Measurements from ENCODE around the gene PHOSPHO2. TPM values are rescaled to one million over a fixed set of nuclear protein-coding genes. Genes with fewer than 3 reads are reported as not detected.

PHOSPHO2 gene
- total and polyA plus RNA-seq, 10 of the 15 experiments (the other 5 are each of a cell fraction or from before 2014, with no cell fraction given), result 2.7 to 7.6 (median 4.2) TPM

GRCh38 chr2:169672406-169672805 is 21.9 kb upstream of the PHOSPHO2 start:
- Histone ChIP-seq H3K4me2 (ENCODE audit: control insufficient read depth, insufficient read depth) (no peak overlapping the region), H3K27ac (ENCODE audit: control insufficient read depth, insufficient read depth) (no peak overlapping the region), H3K4me1 (ENCODE audit: control insufficient read depth, insufficient read depth, low read length) (peaks cover 2% of the 10 kb centered on the region; the same call in 1 of the 2 replicates), H3K4me3 (no peak overlapping the region), H3K9ac (ENCODE audit: control insufficient read depth, insufficient read depth, low read length) (no peak overlapping the region), H3K79me2 (ENCODE audit: control insufficient read depth, insufficient read depth, low read length) (no peaks in the 10 kb centered on the region), H4K20me1 (ENCODE audit: control insufficient read depth, insufficient read depth) (no peaks in the 10 kb centered on the region), H3K9me3 (replicated peaks; ENCODE audit: control insufficient read depth, insufficient read depth, low read length) (no peaks in the 10 kb centered on the region), H2AFZ (ENCODE audit: control insufficient read depth, low read depth, low read length) (no peak overlapping the region), H3K27me3 (replicated peaks in 1 of 2; ENCODE audit: control insufficient read depth in 2 of 2, insufficient read depth in 2 of 2, low read length in 1 of 2) (no peaks in the 10 kb centered on the region), H3K36me3 (ENCODE audit: control insufficient read depth in 2 of 2, insufficient read depth in 2 of 2, low read length in 1 of 2) (no peaks in the 10 kb centered on the region)
- TF ChIP-seq ATF3 (IDR thresholded peaks at IDR 0.05; ENCODE audit: borderline replicate concordance, extremely low read depth, low read depth, low read length), result no peak
- no peak for TF ChIP-seq FOXM1 (IDR thresholded peaks at IDR 0.05; ENCODE audit: low read depth, low read length)
- TF ChIP-seq SP1 (IDR thresholded peaks at IDR 0.05; ENCODE audit: low read depth, low read length), result no peak
- TF ChIP-seq MTA2 (IDR thresholded peaks at IDR 0.05; ENCODE audit: low read depth), result no peak
- no peak for TF ChIP-seq ZNF207 (IDR thresholded peaks at IDR 0.05; ENCODE audit: borderline replicate concordance)
- TF ChIP-seq BCL3 (IDR thresholded peaks at IDR 0.05; ENCODE audit: borderline replicate concordance, insufficient read depth, low read depth, low read length, poor library complexity, severe bottlenecking), result no peak
- TF ChIP-seq CBFB (IDR thresholded peaks at IDR 0.05; ENCODE audit: low read depth), result no peak
- no peak for TF ChIP-seq SIX5 (IDR thresholded peaks at IDR 0.05; ENCODE audit: low read depth, low read length, severe bottlenecking)
- TF ChIP-seq NR2F1 (conservative IDR thresholded peaks at IDR 0.05), result no peak
- TF ChIP-seq NFXL1 (IDR thresholded peaks at IDR 0.05; ENCODE audit: borderline replicate concordance), result no peak
- no peak for DNase-seq (ENCODE audit: low read depth, low spot score)
- ChIA-PET CTCF (interaction anchor here (0.5 to 0.9 kb wide), 2 partner anchors 33 to 91 kb away, joined by 3 read pairs; no protein-coding TSS in a partner anchor), SMC1A (ENCODE audit: uncharacterized antibody, unreplicated experiment) (interaction anchor here (1.0 to 1.6 kb wide), 2 partner anchors 27 to 31 kb away, joined by 3 read pairs; no protein-coding TSS in a partner anchor), POLR2A (no interaction called here), RAD21 (ENCODE audit: unreplicated experiment) (no interaction called here)
- FAIRE-seq, result no peak
- ATAC-seq, result no peak
- BruUV-seq (replicated peaks), result no TSS peak
- intact Hi-C loops (cut with micrococcal nuclease; ENCODE audit: unreplicated experiment) (no loop called here), in situ Hi-C loops (cut with MboI) (no loop called here)
- WGBS (ENCODE audit: insufficient coverage, insufficient replicate concordance, low lambda C conversion rate, missing lambda C conversion rate), result 43% methylated on average over 6 of the region's 6 CpGs
